ENCODE data around the gene RGS17. TPM values are rescaled to one million over a fixed set of nuclear protein-coding genes. Genes with fewer than 3 reads are reported as not detected.
A peak's percentile ranks its signal among the peaks of the same experiment; 100 is the strongest.

RGS17 gene
- total RNA-seq, 1 experiment from 2014 or later: 1.3 TPM

GRCh38 chr6:153084393-153084792 lies 46.7 kb downstream of the RGS17 start:
- DNase-seq (ENCODE audit: low spot score): no peak

GRCh38 chr6:153083869-153084268 lies 47.2 kb downstream of the RGS17 start:
- no peak for DNase-seq (ENCODE audit: low spot score)

GRCh38 chr6:153081914-153082313 lies 49.2 kb downstream of the RGS17 start:
- no peak for DNase-seq (ENCODE audit: low spot score)

- DNase-seq (ENCODE audit: low spot score): no peak
These were observed 54.7 kb downstream of the RGS17 start for GRCh38 chr6:153076431-153076830.

- no peak for DNase-seq (ENCODE audit: low spot score)
These were observed 56.3 kb downstream of the RGS17 start for GRCh38 chr6:153074761-153075160.

GRCh38 chr6:153073841-153074240 lies 57.2 kb downstream of the RGS17 start:
- no peak for DNase-seq (ENCODE audit: low spot score)

GRCh38 chr6:153070756-153071155 lies 60.3 kb downstream of the RGS17 start:
- no peak for DNase-seq (ENCODE audit: low spot score)

- no peak for DNase-seq (ENCODE audit: low spot score)
These were observed 61.2 kb downstream of the RGS17 start for GRCh38 chr6:153069897-153070296.

- DNase-seq (ENCODE audit: low spot score): no peak
These were observed 65.9 kb downstream of the RGS17 start for GRCh38 chr6:153065222-153065621.

- no peak for DNase-seq (ENCODE audit: low spot score)
These were observed 67.1 kb downstream of the RGS17 start for GRCh38 chr6:153063936-153064335.

- DNase-seq (ENCODE audit: low spot score): no peak
These were observed 68.6 kb downstream of the RGS17 start for GRCh38 chr6:153062516-153062915.

GRCh38 chr6:153059757-153060156 lies 71.3 kb downstream of the RGS17 start:
- DNase-seq (ENCODE audit: low spot score): no peak

- no peak for DNase-seq (ENCODE audit: low spot score)
These were observed 71.8 kb downstream of the RGS17 start for GRCh38 chr6:153059311-153059710.

GRCh38 chr6:153058909-153059308 lies 72.2 kb downstream of the RGS17 start:
- no peak for DNase-seq (ENCODE audit: low spot score)

- DNase-seq (ENCODE audit: low spot score): peak; percentile 17
These were observed 72.8 kb downstream of the RGS17 start for GRCh38 chr6:153058291-153058690.

GRCh38 chr6:153056308-153056707 lies 74.8 kb downstream of the RGS17 start:
- no peak for DNase-seq (ENCODE audit: low spot score)

- DNase-seq (ENCODE audit: low spot score): no peak
These were observed 79.3 kb downstream of the RGS17 start for GRCh38 chr6:153051801-153052200.

GRCh38 chr6:153048631-153049030 lies 82.5 kb downstream of the RGS17 start:
- no peak for DNase-seq (ENCODE audit: low spot score)

GRCh38 chr6:153047386-153047785 lies 83.7 kb downstream of the RGS17 start:
- DNase-seq (ENCODE audit: low spot score): no peak

- no peak for DNase-seq (ENCODE audit: low spot score)
These were observed 85.8 kb downstream of the RGS17 start for GRCh38 chr6:153045271-153045670.

GRCh38 chr6:153044295-153044694 lies 86.8 kb downstream of the RGS17 start:
- DNase-seq (ENCODE audit: low spot score): no peak

- no peak for DNase-seq (ENCODE audit: low spot score)
These were observed 87.4 kb downstream of the RGS17 start for GRCh38 chr6:153043719-153044118.

- no peak for DNase-seq (ENCODE audit: low spot score)
These were observed 92.6 kb downstream of the RGS17 start for GRCh38 chr6:153038378-153039057.

- DNase-seq (ENCODE audit: low spot score): no peak
These were observed 96.9 kb downstream of the RGS17 start for GRCh38 chr6:153034139-153034538.

Measured in HT-29 (cell line).